GM23338 (cell line): ENCODE measurements around the gene TSPAN3. TPM values are rescaled to one million over a fixed set of nuclear protein-coding genes. Genes with fewer than 3 reads are reported as not detected.

Experiments used
- ATAC-seq: fragments of 200-7000 bp; cut with Tn5 transposase; 3 replicates; pipeline ENCODE4 v1.9.1; 2020
- DNase-seq: peaks from one replicate; pipeline ENCODE4 v3.0.0-alpha.2; 2015; ENCODE audit warnings: low spot score
- H2AFZ ChIP-seq: fragments of 200-600 bp; sonication (generic); 2 replicates; pipeline ENCODE4 v1.8.0; 2016; ENCODE audit warnings: antibody characterized with exemption, mild to moderate bottlenecking, moderate library complexity
- H3F3A ChIP-seq: fragments of 200-600 bp; sonication (generic); replicated peaks from 2 replicates; pipeline ENCODE4 v1.8.0; 2017; ENCODE audit warnings: antibody characterized with exemption, mixed run types, low read depth
- H3K27ac ChIP-seq: fragments of 200-600 bp; sonication (generic); 2 replicates; pipeline ENCODE4 v1.6.1; 2016; ENCODE audit warnings: low read depth
- H3K27me3 ChIP-seq: fragments of 200-600 bp; sonication (generic); 2 replicates; pipeline ENCODE4 v1.8.0; 2016; ENCODE audit warnings: mild to moderate bottlenecking, mixed run types, moderate library complexity; ENCODE audit not compliant: insufficient read depth
- H3K36me3 ChIP-seq: fragments of 200-600 bp; sonication (generic); 2 replicates; pipeline ENCODE4 v1.8.0; 2016; ENCODE audit warnings: mild to moderate bottlenecking; ENCODE audit not compliant: insufficient read depth
- H3K4me1 ChIP-seq: fragments of 200-600 bp; sonication (generic); 2 replicates; pipeline ENCODE4 v1.8.0; 2016; ENCODE audit warnings: mild to moderate bottlenecking, moderate library complexity; ENCODE audit not compliant: insufficient read depth
- H3K4me2 ChIP-seq: fragments of 200-600 bp; sonication (generic); 2 replicates; pipeline ENCODE4 v1.7.1; 2017; ENCODE audit warnings: mixed run types
- H3K4me3 ChIP-seq: fragments of 200-600 bp; sonication (generic); 2 replicates; pipeline ENCODE4 v1.6.1; 2016; ENCODE audit warnings: mixed run types
- H3K79me2 ChIP-seq: fragments of 200-600 bp; sonication (generic); replicated peaks from 2 replicates; pipeline ENCODE4 v1.8.0; 2017; ENCODE audit warnings: mild to moderate bottlenecking; ENCODE audit not compliant: insufficient read depth
- H3K9me2 ChIP-seq: fragments of 200-600 bp; sonication (generic); 2 replicates; pipeline ENCODE4 v1.8.0; 2017; ENCODE audit not compliant: insufficient read depth
- H4K20me1 ChIP-seq: fragments of 200-600 bp; sonication (generic); replicated peaks from 2 replicates; pipeline ENCODE4 v1.8.0; 2017; ENCODE audit warnings: mild to moderate bottlenecking; ENCODE audit not compliant: insufficient read depth
- H3K27ac Mint-ChIP-seq: 2 replicates; pipeline ENCODE4 v1.8.0; 2020; ENCODE audit warnings: inconsistent platforms, mild to moderate bottlenecking, moderate library complexity, mixed read lengths
- H3K27me3 Mint-ChIP-seq: 3 replicates; pipeline ENCODE4 v1.8.0; 2022; ENCODE audit warnings: low read depth, mild to moderate bottlenecking, moderate library complexity, mixed read lengths, inconsistent platforms; ENCODE audit not compliant: insufficient read depth, poor library complexity
- H3K36me3 Mint-ChIP-seq: 3 replicates; pipeline ENCODE4 v1.8.0; 2021; ENCODE audit warnings: low read depth, mild to moderate bottlenecking, inconsistent platforms, moderate library complexity, mixed read lengths
- H3K4me1 Mint-ChIP-seq: 3 replicates; pipeline ENCODE4 v1.8.0; 2020; ENCODE audit warnings: mild to moderate bottlenecking, inconsistent platforms, mixed read lengths
- H3K4me3 Mint-ChIP-seq: 3 replicates; pipeline ENCODE4 v1.8.0; 2021; ENCODE audit warnings: moderate library complexity, mild to moderate bottlenecking, inconsistent platforms, mixed read lengths
- H3K9me3 Mint-ChIP-seq: 3 replicates; pipeline ENCODE4 v1.8.0; 2020; ENCODE audit warnings: moderate library complexity, mild to moderate bottlenecking, inconsistent platforms, mixed read lengths
- EZH2 ChIP-seq: fragments of 200-600 bp; sonication (generic); IDR thresholded peaks from one replicate; pipeline ENCODE4 v1.8.0; 2017; ENCODE audit warnings: antibody characterized with exemption, mild to moderate bottlenecking, low read depth; ENCODE audit not compliant: unreplicated experiment
- EZH2phosphoT487 ChIP-seq: fragments of 200-600 bp; sonication (generic); IDR thresholded peaks from one replicate; pipeline ENCODE4 v1.8.1; 2018; ENCODE audit warnings: antibody characterized with exemption; ENCODE audit not compliant: unreplicated experiment
- NANOG ChIP-seq: IDR thresholded peaks from 2 replicates; pipeline ENCODE4 v1.6.1; 2016; ENCODE audit warnings: antibody characterized with exemption, borderline replicate concordance
- POLR2AphosphoS5 ChIP-seq: IDR thresholded peaks from 2 replicates; pipeline ENCODE4 v1.6.1; 2016; ENCODE audit warnings: antibody characterized with exemption, low read depth
- REST ChIP-seq: IDR thresholded peaks from one replicate; pipeline ENCODE4 v1.6.1; 2018; ENCODE audit warnings: antibody characterized with exemption; ENCODE audit not compliant: unreplicated experiment
- STAT1 ChIP-seq: IDR thresholded peaks from one replicate; pipeline ENCODE4 v1.6.1; 2016; ENCODE audit warnings: antibody characterized with exemption; ENCODE audit not compliant: unreplicated experiment
- ZNF114 ChIP-seq: fragments of 250-450 bp; sonication (Bioruptor Pico); IDR thresholded peaks from 2 replicates; pipeline ENCODE4 v1.5.0; 2020; ENCODE audit warnings: mild to moderate bottlenecking, moderate library complexity
- ZNF331 ChIP-seq: fragments of 250-450 bp; sonication (Bioruptor Pico); IDR thresholded peaks from 2 replicates; pipeline ENCODE4 v1.5.0; 2020; ENCODE audit warnings: low read depth, mild to moderate bottlenecking, moderate library complexity
- ZNF462 ChIP-seq: fragments of 250-450 bp; sonication (Bioruptor Pico); IDR thresholded peaks from 2 replicates; pipeline ENCODE4 v1.5.0; 2020; ENCODE audit warnings: mild to moderate bottlenecking, moderate library complexity
- polyA plus RNA-seq: library from polyadenylated mRNA; unstranded; fragments of >200 nt; fragmentation: Nextera tagmentation; extraction: Ambion mirVana; gene quantifications from 2 replicates; pipeline ENCODE4 v1.2.1, GENCODE V29; 2016
- total RNA-seq: library from RNA; depleted of rRNA; stranded (reverse); fragments of >200 nt; shearing (Covaris generic); gene quantifications from 2 replicates; pipeline ENCODE4 v1.2.3, GENCODE V29; 2014
- TF ChIP-seq, protein P1 (sequence below), 2 experiments: fragments of 200-600 bp in 1 of 2; sonication (generic) in 1 of 2; conservative IDR thresholded peaks; 2 replicates each; pipeline versions ENCODE4 v1.5.1 to v1.6.1; 2016 to 2017; ENCODE audit warnings: antibody characterized with exemption in 2 of 2, low read depth in 2 of 2, mild to moderate bottlenecking in 2 of 2, moderate library complexity in 1 of 2

TSPAN3 gene
- total and polyA plus RNA-seq, 2 experiments from 2014 or later: 72.5 to 159 TPM

DNA sequence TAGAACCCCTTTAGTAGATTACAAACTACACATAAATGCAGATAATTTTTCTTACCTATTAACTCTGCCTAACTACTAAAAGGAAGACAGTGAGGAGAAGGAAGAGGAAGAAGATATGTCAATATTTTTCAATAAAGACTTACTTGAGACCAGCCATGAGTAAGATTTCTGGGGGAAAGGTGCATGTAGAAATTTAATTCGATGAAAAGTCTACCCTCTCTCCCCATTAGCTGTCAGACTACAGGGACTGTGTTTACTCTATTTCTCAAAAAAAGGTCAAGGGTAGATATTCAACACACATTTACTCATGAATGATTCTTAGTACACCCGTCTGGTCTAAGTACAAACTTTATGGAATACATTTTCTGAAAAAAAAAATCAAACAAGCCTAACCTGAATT lies 6.8 kb downstream of the TSPAN3 start:
- peaks cover 32% of the 10 kb centered on the region for H3K4me1 Mint-ChIP-seq
- no peaks in the 10 kb centered on the region; the same call in 2 of the 3 replicates for H3K36me3 Mint-ChIP-seq
- ATAC-seq (no peak), DNase-seq (no peak)
- H4K20me1 ChIP-seq: peaks cover 17% of the 10 kb centered on the region
- no peak overlapping the region for H2AFZ ChIP-seq
- H3K4me1 ChIP-seq: peaks cover 5% of the 10 kb centered on the region; the same call in 1 of the 2 replicates
- no peaks in the 10 kb centered on the region for H3K36me3 ChIP-seq
- TF ChIP-seq EZH2phosphoT487 (no peak), EZH2 (no peak), REST (no peak)
- TF ChIP-seq, protein P1, sequence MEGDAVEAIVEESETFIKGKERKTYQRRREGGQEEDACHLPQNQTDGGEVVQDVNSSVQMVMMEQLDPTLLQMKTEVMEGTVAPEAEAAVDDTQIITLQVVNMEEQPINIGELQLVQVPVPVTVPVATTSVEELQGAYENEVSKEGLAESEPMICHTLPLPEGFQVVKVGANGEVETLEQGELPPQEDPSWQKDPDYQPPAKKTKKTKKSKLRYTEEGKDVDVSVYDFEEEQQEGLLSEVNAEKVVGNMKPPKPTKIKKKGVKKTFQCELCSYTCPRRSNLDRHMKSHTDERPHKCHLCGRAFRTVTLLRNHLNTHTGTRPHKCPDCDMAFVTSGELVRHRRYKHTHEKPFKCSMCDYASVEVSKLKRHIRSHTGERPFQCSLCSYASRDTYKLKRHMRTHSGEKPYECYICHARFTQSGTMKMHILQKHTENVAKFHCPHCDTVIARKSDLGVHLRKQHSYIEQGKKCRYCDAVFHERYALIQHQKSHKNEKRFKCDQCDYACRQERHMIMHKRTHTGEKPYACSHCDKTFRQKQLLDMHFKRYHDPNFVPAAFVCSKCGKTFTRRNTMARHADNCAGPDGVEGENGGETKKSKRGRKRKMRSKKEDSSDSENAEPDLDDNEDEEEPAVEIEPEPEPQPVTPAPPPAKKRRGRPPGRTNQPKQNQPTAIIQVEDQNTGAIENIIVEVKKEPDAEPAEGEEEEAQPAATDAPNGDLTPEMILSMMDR (conservative IDR thresholded peaks at IDR 0.05; ENCODE audit: low read depth in 2 of 2): no peak
- H3K9me3 Mint-ChIP-seq: no peaks in the 10 kb centered on the region
- no peaks in the 10 kb centered on the region for H3K27me3 ChIP-seq
- no peak overlapping the region for H3K27ac ChIP-seq
- no peaks in the 10 kb centered on the region for H3K9me2 ChIP-seq
- no peak overlapping the region for H3K4me3 ChIP-seq
- H3K79me2 ChIP-seq: peaks cover 96% of the 10 kb centered on the region
- H3K4me3 Mint-ChIP-seq: no peak overlapping the region
- H3K27me3 Mint-ChIP-seq: no peaks in the 10 kb centered on the region
- no peak overlapping the region for H3K4me2 ChIP-seq
- no peak overlapping the region for H3K27ac Mint-ChIP-seq
- no peaks in the 10 kb centered on the region for H3F3A ChIP-seq

GRCh38 chr15:77063249-77063648 lies 7.7 kb downstream of the TSPAN3 start:
- DNase-seq: no peak
- no peak overlapping the region for H2AFZ ChIP-seq
- no peak for TF ChIP-seq STAT1
- no peak for TF ChIP-seq POLR2AphosphoS5
- TF ChIP-seq NANOG: no peak
- TF ChIP-seq EZH2phosphoT487: no peak
- no peak for TF ChIP-seq EZH2
- TF ChIP-seq ZNF114: no peak
- TF ChIP-seq ZNF331: no peak
- no peak for TF ChIP-seq ZNF462
- H3F3A ChIP-seq: no peaks in the 10 kb centered on the region
- H3K27ac ChIP-seq: no peak overlapping the region
- no peak overlapping the region for H3K4me3 Mint-ChIP-seq
- H3K4me1 Mint-ChIP-seq: peaks cover 33% of the 10 kb centered on the region
- no peaks in the 10 kb centered on the region for H3K27me3 Mint-ChIP-seq
- H3K9me2 ChIP-seq: no peaks in the 10 kb centered on the region
- no peak for ATAC-seq
- no peaks in the 10 kb centered on the region; the same call in 2 of the 3 replicates for H3K36me3 Mint-ChIP-seq
- H3K36me3 ChIP-seq: no peaks in the 10 kb centered on the region
- H3K79me2 ChIP-seq: peaks cover 93% of the 10 kb centered on the region
- H3K4me2 ChIP-seq: no peak overlapping the region
- H3K9me3 Mint-ChIP-seq: no peaks in the 10 kb centered on the region
- H3K4me1 ChIP-seq: peaks cover 6% of the 10 kb centered on the region; the same call in 1 of the 2 replicates
- H4K20me1 ChIP-seq: peaks cover 11% of the 10 kb centered on the region
- H3K4me3 ChIP-seq: no peak overlapping the region
- H3K27ac Mint-ChIP-seq: no peak overlapping the region
- H3K27me3 ChIP-seq: no peaks in the 10 kb centered on the region
